Immature natural killer cell (primary cell): ENCODE results near the gene FOXL2NB. TPM values are rescaled to one million over a fixed set of nuclear protein-coding genes. Genes with fewer than 3 reads are reported as not detected.
"Not testable (repeated sequence)": the region's sequence is repeated elsewhere in the genome, so short reads cannot be mapped to it uniquely, and the experiment has no call there.

Experiments used
- DNase-seq, 3 donors: peaks; one replicate each; pipeline ENCODE4 v3.0.0; 2022; ENCODE audit warnings: mixed read lengths in 1 of 3
- H3K27ac Mint-ChIP-seq, 6 donors: one replicate each; pipeline ENCODE4 v1.8.0; 2020; ENCODE audit warnings: mixed read lengths in 6 of 6, mild to moderate bottlenecking in 5 of 6, inconsistent platforms in 4 of 6, moderate library complexity in 3 of 6
- H3K27me3 Mint-ChIP-seq, 3 donors: one replicate each; pipeline ENCODE4 v1.8.0; 2020 to 2021; ENCODE audit warnings: low read depth in 3 of 3, mild to moderate bottlenecking in 3 of 3, mixed read lengths in 3 of 3, moderate library complexity in 3 of 3, inconsistent platforms in 1 of 3
- H3K36me3 Mint-ChIP-seq, 3 donors: one replicate each; pipeline ENCODE4 v1.8.0; 2020; ENCODE audit warnings: mixed read lengths in 3 of 3, inconsistent platforms in 2 of 3, mild to moderate bottlenecking in 2 of 3
- H3K4me1 Mint-ChIP-seq, 2 donors: one replicate each; pipeline ENCODE4 v1.8.0; 2020; ENCODE audit warnings: inconsistent platforms in 2 of 2, mild to moderate bottlenecking in 2 of 2, mixed read lengths in 2 of 2, moderate library complexity in 1 of 2
- H3K4me3 Mint-ChIP-seq, 5 donors: one replicate each; pipeline ENCODE4 v1.8.0; 2020; ENCODE audit warnings: mild to moderate bottlenecking in 5 of 5, mixed read lengths in 5 of 5, inconsistent platforms in 3 of 5, moderate library complexity in 3 of 5
- H3K9me3 Mint-ChIP-seq, 6 donors: one replicate each; pipeline ENCODE4 v1.8.0; 2020; ENCODE audit warnings: mild to moderate bottlenecking in 6 of 6, mixed read lengths in 6 of 6, inconsistent platforms in 4 of 6, moderate library complexity in 3 of 6
- polyA plus RNA-seq, 3 donors: library from polyadenylated mRNA; unstranded; fragments of 300-500 nt; fragmentation: Illumina TruSeq; gene quantifications; one replicate each; pipeline ENCODE4 v1.2.3, GENCODE V29; 2021

FOXL2NB gene
- polyA plus RNA-seq, 3 donors from 2014 or later, result not detected

DNA sequence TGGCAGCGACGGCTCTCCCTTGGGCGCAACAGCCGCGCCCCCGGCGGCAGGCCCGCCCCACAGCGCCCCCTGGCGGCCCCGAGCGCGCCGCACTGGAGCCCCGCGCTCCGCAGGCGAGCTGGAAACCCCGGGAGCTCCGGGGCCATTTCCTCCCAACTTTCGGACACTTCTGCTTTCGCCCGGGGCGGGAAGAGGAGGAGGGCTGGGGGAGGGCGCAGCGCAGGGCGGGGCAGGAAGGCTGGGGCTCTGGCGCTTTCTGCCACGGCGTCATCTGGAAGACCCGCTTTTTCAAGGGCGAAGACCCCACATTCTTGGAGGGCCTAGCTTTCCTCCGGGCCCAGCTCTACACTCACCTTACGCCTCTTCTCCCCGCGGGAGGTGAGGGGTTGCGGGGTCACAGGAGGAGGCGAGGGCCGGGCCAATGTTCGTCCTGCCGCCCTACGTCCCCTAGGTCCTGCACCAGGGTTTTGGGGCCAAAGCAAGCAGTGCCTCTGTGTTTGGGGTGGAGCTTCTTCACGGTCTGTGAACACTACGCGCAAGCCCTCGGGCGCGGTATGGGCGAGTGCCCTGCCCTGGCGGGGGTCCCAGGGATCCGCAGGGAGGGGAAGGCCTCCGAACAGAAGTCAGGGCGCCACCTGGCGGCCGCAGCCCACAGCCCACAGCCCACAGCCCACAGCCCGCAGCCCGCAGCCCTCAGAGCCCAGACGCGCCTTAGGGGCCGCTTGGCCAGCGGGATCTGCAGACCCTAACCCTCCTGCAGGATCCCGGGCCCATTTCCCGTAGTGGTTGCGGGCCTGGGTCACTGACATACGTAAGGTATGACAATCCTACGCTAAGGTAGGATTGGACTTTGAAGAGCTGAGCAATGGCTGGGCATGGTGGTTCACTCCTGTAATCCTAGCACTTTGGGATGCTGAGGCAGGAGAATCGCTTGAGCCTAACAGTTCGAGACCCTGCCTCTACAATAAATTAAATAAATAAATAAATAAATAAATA, 31.2 kb upstream of the FOXL2NB start:
- DNase-seq, result peak; percentile 69 to 74 (median 73)
- peak overlapping the region in 3 of 6 donors; percentile 62 to 72 (median 67) for H3K27ac Mint-ChIP-seq
- peaks cover 9 to 18% (median 15%) of the 10 kb centered on the region in 3 donors for H3K27me3 Mint-ChIP-seq
- peaks cover 8% of the 10 kb centered on the region in 2 donors for H3K4me1 Mint-ChIP-seq
- no peaks in the 10 kb centered on the region for H3K36me3 Mint-ChIP-seq
- H3K4me3 Mint-ChIP-seq, result peak overlapping the region; percentile 81 to 87 (median 85)
- H3K9me3 Mint-ChIP-seq, result no peaks in the 10 kb centered on the region

DNA sequence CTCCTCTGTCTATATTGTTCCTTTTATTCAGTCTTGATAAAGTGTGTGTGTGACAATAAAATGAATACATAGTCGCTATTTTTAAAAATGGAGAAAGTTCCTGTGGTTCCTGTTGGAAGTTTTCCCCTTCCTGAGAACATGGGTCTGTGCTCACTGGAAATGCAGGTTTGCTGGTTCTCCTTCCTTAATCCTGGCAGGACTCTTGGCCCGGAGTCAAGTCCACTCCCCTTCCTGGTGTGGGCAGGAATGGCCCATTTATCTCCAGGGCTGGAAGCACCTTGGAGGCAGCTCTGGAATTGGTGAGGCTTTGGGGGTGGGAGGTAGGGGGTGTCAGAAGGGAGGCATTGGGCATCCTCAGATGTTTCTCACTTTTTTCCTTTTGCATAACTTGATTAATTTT, 30.2 kb upstream of the FOXL2NB start:
- Mint-ChIP-seq H3K27me3 (peaks cover 9 to 18% (median 18%) of the 10 kb centered on the region in 3 donors), H3K36me3 (no peaks in the 10 kb centered on the region), H3K4me3 (peak overlapping the region in 4 of 5 donors; percentile 3 to 58 (median 42)), H3K9me3 (no peaks in the 10 kb centered on the region), H3K4me1 (peaks cover 8% of the 10 kb centered on the region in 2 donors), H3K27ac (no peak overlapping the region)
- no peak for DNase-seq

DNA sequence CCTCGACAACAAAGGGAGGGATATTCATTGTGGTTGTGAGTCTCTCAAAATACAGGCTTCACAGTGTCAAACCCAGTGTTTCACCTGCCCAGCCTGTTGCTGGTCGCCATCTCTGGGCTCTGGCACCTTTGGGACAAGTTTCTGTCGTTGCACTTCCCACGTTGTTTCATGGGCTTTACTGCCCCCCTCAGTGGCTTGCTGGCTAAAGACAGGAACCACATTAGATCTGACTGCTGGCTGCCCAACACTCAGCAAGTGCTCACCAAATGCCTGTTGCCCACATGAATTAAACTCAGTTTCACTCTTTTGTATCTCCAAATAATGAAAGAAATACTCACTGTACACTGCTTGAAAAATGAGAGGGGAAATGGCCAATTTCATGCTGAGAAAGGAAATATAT, 27.7 kb upstream of the FOXL2NB start:
- Mint-ChIP-seq H3K9me3 (no peaks in the 10 kb centered on the region), H3K4me3 (no peak overlapping the region), H3K27ac (no peak overlapping the region), H3K36me3 (no peaks in the 10 kb centered on the region), H3K4me1 (peaks cover 8% of the 10 kb centered on the region in 2 donors), H3K27me3 (peaks cover 9 to 18% (median 17%) of the 10 kb centered on the region in 3 donors)
- no peak for DNase-seq

DNA sequence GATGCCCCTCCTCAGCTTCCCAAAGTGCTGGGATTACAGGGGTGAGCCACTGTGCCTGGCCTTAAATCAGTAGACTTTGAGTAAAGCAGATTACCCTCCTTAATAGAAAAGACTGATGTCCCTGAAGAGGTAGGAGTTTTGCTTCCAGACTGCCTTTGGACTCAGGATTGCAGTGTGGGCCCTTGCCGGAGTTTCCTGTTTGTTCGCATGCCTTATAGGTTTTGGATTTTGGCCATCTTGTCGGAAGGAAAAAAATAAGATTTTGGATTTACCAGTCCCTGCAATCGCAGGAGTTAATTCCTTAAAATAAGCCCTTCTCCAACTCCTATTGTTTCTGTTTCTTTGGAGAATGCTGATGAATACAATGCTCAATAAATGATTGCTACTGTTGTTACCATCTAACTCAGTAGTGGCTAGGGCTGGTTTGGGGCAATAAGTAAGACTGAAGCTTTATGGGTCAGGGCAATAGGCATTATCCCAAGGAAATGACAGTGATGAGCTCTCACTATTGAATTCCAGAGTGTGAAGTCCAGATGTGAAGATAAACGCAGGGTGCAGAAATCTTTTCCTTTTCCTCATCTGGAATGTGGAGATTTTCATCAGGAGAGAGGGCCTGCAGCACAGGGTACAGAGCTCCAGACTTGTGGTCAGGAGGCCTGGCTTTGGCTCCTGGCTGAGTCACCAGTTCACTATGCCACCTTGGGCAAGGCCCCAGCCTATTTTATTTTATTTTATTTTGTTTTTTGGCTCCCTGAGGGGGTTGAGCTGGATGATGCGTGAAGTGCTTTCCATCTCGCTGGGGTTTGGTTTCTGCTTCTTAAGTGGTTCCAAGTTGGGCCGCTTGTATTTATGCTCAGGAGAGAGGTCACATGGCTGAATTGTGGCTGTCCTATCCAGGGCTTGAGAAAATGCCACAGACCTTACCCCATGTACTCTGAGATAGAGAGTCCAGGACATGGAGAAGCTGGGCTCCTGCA, 25.4 kb upstream of the FOXL2NB start:
- Mint-ChIP-seq H3K27ac (no peak overlapping the region), H3K4me1 (no peaks in the 10 kb centered on the region), H3K27me3 (peaks cover 7 to 13% (median 11%) of the 10 kb centered on the region in 3 donors), H3K36me3 (no peaks in the 10 kb centered on the region), H3K4me3 (no peak overlapping the region), H3K9me3 (no peaks in the 10 kb centered on the region)
- no peak for DNase-seq

DNA sequence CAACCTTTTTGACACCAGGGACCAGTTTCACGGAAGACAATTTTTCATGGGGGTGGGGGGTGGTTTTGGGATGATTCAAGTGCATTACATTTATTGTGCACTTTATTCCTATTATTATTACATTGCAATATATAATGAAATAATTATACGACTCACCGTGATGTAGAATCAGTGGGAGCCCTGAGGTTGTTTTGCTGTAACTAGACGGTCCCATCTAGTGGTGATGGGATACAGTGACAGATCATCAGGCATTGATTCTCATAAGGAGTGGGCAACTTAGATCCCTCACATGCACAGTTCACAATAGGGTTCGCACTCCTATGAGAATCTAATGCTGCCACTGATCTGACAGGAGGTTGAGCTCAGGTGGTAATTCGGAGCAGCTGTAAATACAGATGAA, 24.6 kb upstream of the FOXL2NB start:
- not testable (repeated sequence) for H3K27ac Mint-ChIP-seq, DNase-seq, H3K4me3 Mint-ChIP-seq, H3K36me3 Mint-ChIP-seq, H3K4me1 Mint-ChIP-seq, H3K9me3 Mint-ChIP-seq
- H3K27me3 Mint-ChIP-seq, result peaks cover 7 to 11% (median 8%) of the 10 kb centered on the region in 3 donors

DNA sequence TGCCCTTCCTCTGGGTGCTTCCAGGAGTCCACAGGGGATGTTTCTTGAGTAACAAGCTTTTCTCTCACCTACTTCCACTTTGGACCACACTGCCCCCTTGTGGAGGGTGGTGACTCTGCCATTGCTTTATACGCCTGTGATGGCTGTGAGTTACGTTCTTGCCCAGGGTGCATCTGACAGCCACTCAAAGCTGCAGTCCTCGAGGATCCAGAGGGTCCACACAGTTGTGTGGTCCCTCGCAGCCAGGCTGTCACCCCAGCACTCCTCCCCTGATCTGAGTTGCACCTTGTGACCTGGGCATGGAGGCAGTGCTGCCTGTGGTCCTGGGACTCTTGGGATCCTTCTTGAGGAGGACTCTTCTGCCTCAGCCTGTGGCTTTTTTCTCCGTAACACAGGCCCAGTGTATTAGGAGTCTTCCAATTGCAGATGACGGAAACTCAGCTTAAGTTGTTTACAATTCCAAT, 23.5 kb upstream of the FOXL2NB start:
- no peaks in the 10 kb centered on the region for H3K36me3 Mint-ChIP-seq
- H3K4me3 Mint-ChIP-seq, result no peak overlapping the region
- no peaks in the 10 kb centered on the region for H3K9me3 Mint-ChIP-seq
- no peaks in the 10 kb centered on the region for H3K4me1 Mint-ChIP-seq
- H3K27ac Mint-ChIP-seq, result no peak overlapping the region
- peaks cover 4 to 8% (median 4%) of the 10 kb centered on the region in 3 donors for H3K27me3 Mint-ChIP-seq
- peak; percentile 72 to 79 (median 73) for DNase-seq

DNA sequence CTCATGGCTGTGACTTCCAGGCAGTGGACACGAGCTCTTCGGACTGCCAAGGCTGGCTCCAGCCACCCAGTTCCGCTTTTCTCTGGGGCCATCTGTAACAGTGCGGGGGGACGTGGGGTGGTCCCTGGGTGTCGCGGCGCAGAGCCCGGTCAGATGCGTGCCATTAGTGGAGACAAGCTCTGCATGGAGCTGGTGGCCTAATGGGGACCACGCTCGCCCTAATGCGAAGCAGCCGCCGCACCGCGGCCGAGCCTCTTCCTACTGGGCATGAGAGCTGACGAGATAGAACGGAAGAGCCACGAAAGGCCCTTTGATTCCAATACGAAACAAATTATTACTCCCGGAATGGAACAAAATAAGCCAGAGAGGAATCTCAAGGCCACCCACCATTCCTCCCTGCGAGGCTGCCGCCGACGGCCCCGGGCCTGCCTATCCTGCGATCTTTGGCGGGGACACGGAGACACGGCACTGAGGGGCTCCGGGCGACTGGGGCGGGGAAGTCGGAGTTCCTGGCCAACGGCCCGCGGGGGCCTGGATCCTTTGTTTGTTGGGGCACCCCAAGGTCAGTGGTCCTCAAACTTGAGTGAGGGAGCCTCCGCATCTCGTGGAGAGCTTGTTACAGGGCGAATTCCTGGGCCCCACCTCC, 18.2 kb upstream of the FOXL2NB start:
- Mint-ChIP-seq H3K9me3 (no peaks in the 10 kb centered on the region), H3K27me3 (peaks cover 4 to 10% (median 4%) of the 10 kb centered on the region in 3 donors), H3K27ac (no peak overlapping the region), H3K36me3 (no peaks in the 10 kb centered on the region), H3K4me1 (no peaks in the 10 kb centered on the region), H3K4me3 (no peak overlapping the region)
- DNase-seq, result no peak

DNA sequence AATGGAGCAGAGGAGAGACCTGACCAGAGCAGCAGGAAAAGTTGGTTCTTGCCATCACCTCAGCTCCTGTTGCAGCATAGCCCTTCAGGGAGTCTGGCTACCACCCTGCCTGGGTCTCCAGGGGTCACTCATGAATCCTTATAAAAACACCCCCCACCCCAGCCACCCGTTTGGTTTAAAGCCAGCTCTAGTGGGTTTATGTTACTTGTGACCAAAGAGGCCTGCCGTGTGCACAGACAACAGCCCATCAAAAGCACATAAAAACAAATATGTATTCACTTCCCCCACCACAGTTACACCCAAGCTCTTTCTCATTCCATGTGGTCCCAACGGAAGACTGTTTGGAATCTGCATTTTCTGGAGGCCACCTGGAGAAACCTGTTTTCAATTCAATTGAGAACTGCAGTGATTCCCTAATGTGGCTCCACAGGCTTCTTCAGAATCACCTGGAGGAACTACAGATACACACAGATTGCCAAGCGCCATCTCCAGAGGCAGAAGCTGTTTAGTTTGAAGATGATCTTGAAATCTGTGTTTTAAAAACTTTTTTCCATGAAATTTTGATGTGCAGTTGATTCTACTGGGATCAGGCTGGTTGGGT, 13.8 kb upstream of the FOXL2NB start:
- Mint-ChIP-seq H3K4me3 (no peak overlapping the region), H3K27ac (no peak overlapping the region), H3K27me3 (peaks cover 11 to 27% (median 15%) of the 10 kb centered on the region in 3 donors), H3K9me3 (peaks cover 0 to 2% (median 0%) of the 10 kb centered on the region in 6 donors), H3K36me3 (no peaks in the 10 kb centered on the region), H3K4me1 (peaks cover 22 to 28% of the 10 kb centered on the region in 2 donors)
- no peak for DNase-seq

DNA sequence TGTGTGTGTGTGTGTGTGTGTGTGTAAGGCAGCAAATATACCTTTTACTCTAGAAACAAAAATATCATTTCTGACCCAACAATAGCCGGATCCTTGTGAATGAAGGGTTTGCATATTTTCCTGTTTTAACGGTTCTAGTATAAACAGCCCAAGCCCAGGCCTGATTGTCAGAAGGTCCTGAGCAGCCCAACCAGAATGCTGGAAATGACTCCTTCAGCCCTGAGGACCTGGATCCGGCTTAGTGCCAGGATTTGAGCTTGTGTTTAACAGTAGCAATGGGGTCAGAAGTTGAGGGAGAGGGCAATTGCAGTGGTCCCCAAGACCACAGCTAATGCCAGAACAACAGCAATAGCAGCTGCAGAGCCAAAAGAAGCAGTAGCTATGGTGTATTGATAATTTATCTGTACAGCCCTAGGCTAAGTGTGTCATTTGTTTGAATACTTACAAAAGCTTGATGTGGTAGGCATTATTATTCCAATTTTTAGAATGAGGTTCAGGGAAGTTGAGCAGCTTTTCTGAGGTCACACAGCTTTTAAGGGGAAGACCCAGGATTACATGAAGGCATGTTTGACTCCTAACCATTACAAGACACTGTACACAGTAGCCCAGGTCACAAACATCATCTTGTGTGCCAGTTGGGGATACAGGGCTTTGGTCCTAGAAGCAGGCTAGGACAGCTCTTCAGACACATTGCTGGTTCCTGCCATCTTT, 12.9 kb upstream of the FOXL2NB start:
- no peak for DNase-seq
- Mint-ChIP-seq H3K9me3 (peaks cover 0 to 2% (median 0%) of the 10 kb centered on the region in 6 donors), H3K4me3 (no peak overlapping the region), H3K36me3 (no peaks in the 10 kb centered on the region), H3K27ac (no peak overlapping the region), H3K27me3 (peaks cover 8 to 33% (median 23%) of the 10 kb centered on the region in 3 donors), H3K4me1 (peaks cover 30 to 38% of the 10 kb centered on the region in 2 donors)

DNA sequence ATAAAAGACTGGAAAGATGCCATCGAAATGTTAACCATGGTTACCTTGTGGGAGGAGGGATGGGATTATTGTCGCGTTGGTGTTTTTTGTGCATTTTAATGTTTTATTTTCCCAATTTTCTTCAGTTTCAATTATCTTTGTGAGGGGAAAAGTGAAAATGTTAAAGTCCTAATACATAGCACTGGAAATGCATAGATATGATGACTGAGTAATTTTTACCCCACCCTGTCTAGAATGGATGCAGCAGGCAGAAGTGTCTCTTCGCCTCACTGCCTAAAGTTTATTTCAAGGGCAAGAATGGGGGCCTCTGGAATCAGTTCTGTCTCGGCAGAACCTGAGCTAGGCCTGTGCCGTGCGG, 11.5 kb upstream of the FOXL2NB start:
- Mint-ChIP-seq H3K4me1 (peaks cover 38 to 46% of the 10 kb centered on the region in 2 donors), H3K27ac (no peak overlapping the region), H3K36me3 (no peaks in the 10 kb centered on the region), H3K27me3 (peaks cover 8 to 38% (median 26%) of the 10 kb centered on the region in 3 donors), H3K9me3 (peaks cover 0 to 2% (median 0%) of the 10 kb centered on the region in 6 donors), H3K4me3 (peak overlapping the region; percentile 58 to 79 (median 70))
- no peak for DNase-seq

DNA sequence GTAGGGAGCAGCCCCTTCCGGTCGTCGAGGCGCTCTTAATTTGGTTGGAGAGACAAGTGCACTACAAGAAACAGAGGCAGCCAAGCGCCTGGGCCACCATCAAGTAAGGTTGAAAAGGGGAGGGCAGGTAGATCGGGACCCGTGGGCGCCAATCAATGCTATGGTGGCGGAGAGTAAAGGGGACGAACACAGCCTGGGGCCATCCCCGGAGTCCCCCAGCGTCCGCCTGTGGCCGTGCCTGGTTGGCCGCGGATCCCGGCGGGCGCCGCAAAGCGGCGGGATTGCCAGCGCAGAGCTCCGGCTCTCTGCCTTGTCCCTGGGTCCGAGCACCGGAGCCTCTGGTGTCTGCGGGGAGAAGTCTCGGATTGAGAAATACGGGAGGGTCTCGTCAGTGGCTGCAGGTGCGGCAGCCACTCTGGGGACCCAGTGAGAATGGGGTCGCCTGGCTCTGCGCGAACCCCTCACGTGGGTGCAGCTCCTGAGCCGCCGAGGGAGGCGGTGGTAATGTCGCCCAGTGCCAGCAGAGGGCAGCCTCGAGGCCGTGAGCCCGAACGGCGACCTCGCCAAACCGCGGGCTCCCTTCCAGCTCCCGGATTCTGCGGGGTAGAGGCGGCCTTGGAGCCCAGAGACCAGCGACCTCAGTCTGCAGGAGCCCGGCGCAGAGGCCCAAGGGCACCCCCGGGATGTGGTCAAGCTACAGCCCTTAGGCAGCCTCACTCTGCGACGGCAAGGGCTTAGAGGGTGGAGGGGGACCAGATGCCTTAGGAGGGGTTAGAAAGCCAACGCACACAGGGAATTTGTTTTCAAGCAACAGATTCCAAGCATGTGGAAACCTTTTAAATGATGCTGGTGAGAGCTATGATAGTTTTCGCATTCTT, 10.9 kb upstream of the FOXL2NB start:
- Mint-ChIP-seq H3K27me3 (peaks cover 10 to 45% (median 27%) of the 10 kb centered on the region in 3 donors), H3K4me1 (peaks cover 38 to 46% of the 10 kb centered on the region in 2 donors), H3K27ac (no peak overlapping the region), H3K9me3 (peaks cover 0 to 2% (median 0%) of the 10 kb centered on the region in 6 donors), H3K36me3 (no peaks in the 10 kb centered on the region), H3K4me3 (peak overlapping the region; percentile 58 to 79 (median 70))
- DNase-seq, result peak; percentile 51 to 53 (median 53)
